SK-N-SH (cell line): ENCODE measurements around the gene C7orf25. TPM values are rescaled to one million over a fixed set of nuclear protein-coding genes. Genes with fewer than 3 reads are reported as not detected.

Experiments used
- CTCF ChIA-PET: fragments of 300-600, 350-600 bp; formaldehyde crosslinking; extraction: SDS; loops from one replicate; lab custom pipeline; 2021; lab: Yijun Ruan, JAX
- POLR2A ChIA-PET: fragments of 350-600 bp; sonication (Branson Sonifier 250); formaldehyde crosslinking; extraction: SDS; loops from one replicate; lab custom pipeline; 2020; ENCODE audit warnings: antibody characterized with exemption, inconsistent platforms; lab: Yijun Ruan, JAX
- DNase-seq: peaks from one replicate; pipeline ENCODE4 v3.0.0; 2012
- H2AFZ ChIP-seq: fragments of 200-600 bp; sonication (generic); 2 replicates; pipeline ENCODE4 v1.8.1; 2016; ENCODE audit warnings: antibody characterized with exemption, mild to moderate bottlenecking, low read depth
- H3F3A ChIP-seq: fragments of 200-600 bp; sonication (generic); replicated peaks from 2 replicates; pipeline ENCODE3; 2016; ENCODE audit warnings: antibody characterized with exemption, mild to moderate bottlenecking; ENCODE audit not compliant: insufficient read depth
- H3K27ac ChIP-seq, 2 experiments: fragments of 200-500 bp in 1 of 2; fragments of 200-600 bp in 1 of 2; sonication (Bioruptor generic) in 1 of 2; sonication (generic), shearing (Covaris generic) in 1 of 2; 2 replicates each; pipeline versions ENCODE4 v1.5.1 to v1.6.1; 2014 to 2016; ENCODE audit warnings: low read depth in 2 of 2, inconsistent platforms in 1 of 2, low read length in 1 of 2, mild to moderate bottlenecking in 1 of 2, mixed read lengths in 1 of 2
- H3K27me3 ChIP-seq: fragments of 200-600 bp; sonication (generic), shearing (Covaris generic); 2 replicates; pipeline ENCODE4 v1.6.1; 2016; ENCODE audit warnings: mixed run types; ENCODE audit not compliant: insufficient read depth
- H3K36me3 ChIP-seq, 2 experiments: fragments of 200-500 bp in 1 of 2; fragments of 200-600 bp in 1 of 2; sonication (Bioruptor generic) in 1 of 2; sonication (generic) in 1 of 2; replicated peaks in 1 of 2; 2 replicates each; pipeline versions ENCODE3 to v1.5.1; 2014 to 2016; ENCODE audit warnings: low read length in 1 of 2, mild to moderate bottlenecking in 1 of 2; ENCODE audit not compliant: insufficient read depth in 2 of 2, control insufficient read depth in 1 of 2
- H3K4me1 ChIP-seq, 2 experiments: fragments of 200-500 bp in 1 of 2; fragments of 200-600 bp in 1 of 2; sonication (Bioruptor generic) in 1 of 2; sonication (generic), shearing (Covaris generic) in 1 of 2; 2 replicates each; pipeline versions ENCODE4 v1.5.1 to v1.6.1; 2014 to 2016; ENCODE audit warnings: low read depth in 1 of 2, low read length in 1 of 2, mixed run types in 1 of 2; ENCODE audit not compliant: insufficient read depth in 2 of 2, control insufficient read depth in 1 of 2
- H3K4me2 ChIP-seq: fragments of 200-600 bp; sonication (generic), shearing (Covaris generic); 2 replicates; pipeline ENCODE4 v1.6.1; 2017; ENCODE audit warnings: mixed run types
- H3K4me3 ChIP-seq, 2 experiments: fragments of 200-500 bp in 1 of 2; fragments of 200-600 bp in 1 of 2; sonication (Bioruptor generic) in 1 of 2; sonication (generic), shearing (Covaris generic) in 1 of 2; 2 replicates each; pipeline versions ENCODE4 v1.5.1 to v1.8.1; 2014 to 2016; ENCODE audit warnings: low read depth in 2 of 2, inconsistent platforms in 1 of 2, low read length in 1 of 2, mild to moderate bottlenecking in 1 of 2, mixed read lengths in 1 of 2, moderate library complexity in 1 of 2
- H3K79me2 ChIP-seq: fragments of 200-600 bp; sonication (generic); 2 replicates; pipeline ENCODE4 v1.8.1; 2017; ENCODE audit warnings: mild to moderate bottlenecking; ENCODE audit not compliant: insufficient read depth
- H3K9ac ChIP-seq: fragments of 200-600 bp; sonication (generic); 2 replicates; pipeline ENCODE4 v1.6.1; 2017; ENCODE audit warnings: mixed run types
- H3K9me2 ChIP-seq: fragments of 200-600 bp; sonication (generic); 2 replicates; pipeline ENCODE4 v1.6.1; 2017; ENCODE audit warnings: mixed run types
- H3K9me3 ChIP-seq: fragments of 200-600 bp; sonication (generic); 2 replicates; pipeline ENCODE4 v1.6.1; 2017; ENCODE audit warnings: mixed run types, mild to moderate bottlenecking, moderate library complexity
- H4K20me1 ChIP-seq: fragments of 200-600 bp; sonication (generic); 2 replicates; pipeline ENCODE4 v1.6.1; 2017; ENCODE audit warnings: mild to moderate bottlenecking, mixed run types; ENCODE audit not compliant: insufficient read depth
- CHD2 ChIP-seq: fragments of 150-350 bp; IDR thresholded peaks from 2 replicates; pipeline ENCODE4 v1.6.1; 2018; ENCODE audit warnings: low read length; ENCODE audit not compliant: partially characterized antibody
- ELF1 ChIP-seq: IDR thresholded peaks from 2 replicates; pipeline ENCODE4 v1.4.0; 2012
- GABPA ChIP-seq: IDR thresholded peaks from 2 replicates; pipeline ENCODE4 v1.4.0; 2012; ENCODE audit warnings: low read depth, mild to moderate bottlenecking
- GATA2 ChIP-seq: sonication (generic); formaldehyde crosslinking; IDR thresholded peaks from 2 replicates; pipeline ENCODE4 v1.5.0; 2020; ENCODE audit warnings: mild to moderate bottlenecking, missing genetic modification reagents
- JUND ChIP-seq: IDR thresholded peaks from 2 replicates; pipeline ENCODE4 v1.4.0; 2012
- RAD21 ChIP-seq: IDR thresholded peaks from 2 replicates; pipeline ENCODE4 v1.6.1; 2012; ENCODE audit warnings: mild to moderate bottlenecking, low read length
- SMC3 ChIP-seq: IDR thresholded peaks from 2 replicates; pipeline ENCODE4 v1.6.1; 2012; ENCODE audit warnings: low read depth, low read length, improper control_type of control experiment
- TEAD4 ChIP-seq: IDR thresholded peaks from 2 replicates; pipeline ENCODE4 v1.4.0; 2012; ENCODE audit warnings: mild to moderate bottlenecking, borderline replicate concordance; ENCODE audit not compliant: insufficient read depth
- WGBS: methylation state at CpG from one replicate; pipeline ENCODE4 v1.1.6; 2017; ENCODE audit warnings: low lambda C conversion rate; 5-methylcytosine and 5-hydroxymethylcytosine counted together
- polyA plus RNA-seq, 3 experiments: library from polyadenylated mRNA; depleted of rRNA; stranded (reverse); fragments of >200 nt; gene quantifications; 2 replicates each; pipeline ENCODE4 v1.2.3, GENCODE V29; 2012
- TF ChIP-seq, protein P1 (sequence below): IDR thresholded peaks from 2 replicates; pipeline ENCODE4; 2012
- TF ChIP-seq, protein P2 (sequence below): IDR thresholded peaks from 2 replicates; pipeline ENCODE4 v1.4.0; 2012; ENCODE audit warnings: low read depth, borderline replicate concordance

The C7orf25 gene
- polyA plus RNA-seq, 1 of the 3 experiments (the other 2 are of a cell fraction): 6.1 TPM

DNA sequence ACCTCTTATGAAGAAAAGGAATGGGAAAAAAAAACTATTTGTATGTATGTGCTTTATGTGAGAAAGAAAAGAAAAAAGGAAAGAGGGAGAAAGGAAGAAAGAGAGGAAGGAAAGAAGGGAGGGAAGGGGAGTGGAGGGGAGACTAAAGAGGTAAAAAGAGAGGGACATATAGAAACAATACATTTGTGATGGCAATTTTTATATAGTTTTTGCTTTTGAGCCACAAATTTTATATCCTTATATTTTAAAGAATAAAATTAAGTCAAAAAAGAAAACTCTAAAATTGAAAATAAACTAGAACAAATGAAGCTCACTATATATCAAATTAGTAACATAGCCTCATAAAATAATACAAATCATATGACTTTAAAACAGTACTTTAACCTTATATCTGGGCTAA lies 11.0 kb downstream of the C7orf25 start:
- CTCF ChIA-PET: interaction anchor here (1.3 to 2.3 kb wide), 2 partner anchors 24 to 960 kb away, joined by 6 to 7 read pairs; no protein-coding TSS in a partner anchor

DNA sequence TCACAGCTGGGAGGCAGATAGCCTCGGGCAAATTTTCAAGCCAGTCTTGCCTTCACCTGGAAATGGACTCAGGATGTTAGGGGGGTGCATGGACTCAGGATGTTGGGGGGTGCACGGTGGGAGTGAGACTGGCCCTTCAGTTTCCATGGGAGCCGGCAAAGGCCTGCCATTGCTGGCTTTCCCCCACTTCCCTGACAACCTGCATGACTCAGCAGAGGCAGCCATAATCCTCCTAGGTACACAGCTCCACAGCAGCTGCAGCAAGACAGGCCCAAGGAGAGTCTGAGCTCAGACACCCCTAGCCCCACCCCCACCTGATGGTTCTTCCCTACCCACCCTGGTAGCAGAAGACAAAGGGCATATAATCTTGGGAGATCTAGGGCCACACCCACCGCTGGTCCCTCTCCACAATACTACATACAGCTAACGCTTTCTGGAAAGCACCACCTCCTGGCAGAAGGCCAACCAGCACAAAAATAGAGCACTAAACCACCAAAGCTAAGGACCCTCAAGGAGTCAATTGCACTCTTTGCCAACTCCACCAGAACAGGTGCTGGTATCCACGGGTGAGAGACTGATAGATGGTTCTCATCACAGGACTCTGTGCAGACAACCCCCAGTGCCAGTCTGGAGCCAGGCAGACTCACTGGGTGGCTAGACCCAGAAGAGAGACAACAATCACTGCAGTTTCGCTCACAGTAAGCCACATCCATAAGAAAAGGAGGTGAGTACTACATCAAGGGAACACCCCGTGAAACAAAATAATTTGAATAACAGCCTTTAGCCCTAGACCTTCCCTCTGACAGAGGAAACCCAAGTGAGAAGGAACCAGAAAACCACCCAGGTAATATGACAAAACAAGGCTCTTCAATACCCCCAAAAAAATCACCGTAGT lies 18.3 kb downstream of the C7orf25 start:
- H3K79me2 ChIP-seq: no peaks in the 10 kb centered on the region
- no peak for DNase-seq
- no peaks in the 10 kb centered on the region for H3F3A ChIP-seq
- no peak overlapping the region for H3K4me2 ChIP-seq
- 79% methylated on average over 9 of the region's 9 CpGs for WGBS
- ChIA-PET CTCF (no interaction called here), POLR2A (no interaction called here)
- H3K27me3 ChIP-seq: no peaks in the 10 kb centered on the region
- no peaks in the 10 kb centered on the region for H4K20me1 ChIP-seq
- H3K36me3 ChIP-seq: no peaks in the 10 kb centered on the region
- H3K9me2 ChIP-seq: no peaks in the 10 kb centered on the region
- H2AFZ ChIP-seq: no peak overlapping the region
- no peak overlapping the region for H3K9ac ChIP-seq
- no peak overlapping the region for H3K27ac ChIP-seq
- peaks cover 0 to 5% of the 10 kb centered on the region in 2 experiments; a peak in 2 of 4 replicates for H3K4me1 ChIP-seq
- no peak overlapping the region for H3K4me3 ChIP-seq
- TF ChIP-seq ELF1 (no peak), CHD2 (no peak), TEAD4 (no peak), RAD21 (no peak)
- TF ChIP-seq, protein P1, sequence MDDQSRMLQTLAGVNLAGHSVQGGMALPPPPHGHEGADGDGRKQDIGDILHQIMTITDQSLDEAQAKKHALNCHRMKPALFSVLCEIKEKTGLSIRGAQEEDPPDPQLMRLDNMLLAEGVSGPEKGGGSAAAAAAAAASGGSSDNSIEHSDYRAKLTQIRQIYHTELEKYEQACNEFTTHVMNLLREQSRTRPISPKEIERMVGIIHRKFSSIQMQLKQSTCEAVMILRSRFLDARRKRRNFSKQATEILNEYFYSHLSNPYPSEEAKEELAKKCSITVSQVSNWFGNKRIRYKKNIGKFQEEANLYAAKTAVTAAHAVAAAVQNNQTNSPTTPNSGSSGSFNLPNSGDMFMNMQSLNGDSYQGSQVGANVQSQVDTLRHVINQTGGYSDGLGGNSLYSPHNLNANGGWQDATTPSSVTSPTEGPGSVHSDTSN: no peak
- H3K9me3 ChIP-seq: no peaks in the 10 kb centered on the region

More for the DNA sequence above, 11.0 kb downstream of the C7orf25 start:
- H3K27me3 ChIP-seq: no peaks in the 10 kb centered on the region
- TF ChIP-seq, protein P2, sequence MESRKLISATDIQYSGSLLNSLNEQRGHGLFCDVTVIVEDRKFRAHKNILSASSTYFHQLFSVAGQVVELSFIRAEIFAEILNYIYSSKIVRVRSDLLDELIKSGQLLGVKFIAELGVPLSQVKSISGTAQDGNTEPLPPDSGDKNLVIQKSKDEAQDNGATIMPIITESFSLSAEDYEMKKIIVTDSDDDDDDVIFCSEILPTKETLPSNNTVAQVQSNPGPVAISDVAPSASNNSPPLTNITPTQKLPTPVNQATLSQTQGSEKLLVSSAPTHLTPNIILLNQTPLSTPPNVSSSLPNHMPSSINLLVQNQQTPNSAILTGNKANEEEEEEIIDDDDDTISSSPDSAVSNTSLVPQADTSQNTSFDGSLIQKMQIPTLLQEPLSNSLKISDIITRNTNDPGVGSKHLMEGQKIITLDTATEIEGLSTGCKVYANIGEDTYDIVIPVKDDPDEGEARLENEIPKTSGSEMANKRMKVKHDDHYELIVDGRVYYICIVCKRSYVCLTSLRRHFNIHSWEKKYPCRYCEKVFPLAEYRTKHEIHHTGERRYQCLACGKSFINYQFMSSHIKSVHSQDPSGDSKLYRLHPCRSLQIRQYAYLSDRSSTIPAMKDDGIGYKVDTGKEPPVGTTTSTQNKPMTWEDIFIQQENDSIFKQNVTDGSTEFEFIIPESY: no peak
- TF ChIP-seq GABPA (no peak), GATA2 (no peak), JUND (no peak), SMC3 (no peak)
- DNase-seq: no peak
- no peak overlapping the region for H3K27ac ChIP-seq
- H2AFZ ChIP-seq: no peak overlapping the region
- no peaks in the 10 kb centered on the region for H3K9me2 ChIP-seq
- no peaks in the 10 kb centered on the region for H3K36me3 ChIP-seq
- H3F3A ChIP-seq: peaks cover 5% of the 10 kb centered on the region
- no peaks in the 10 kb centered on the region for H3K9me3 ChIP-seq
- POLR2A ChIA-PET: no interaction called here
- H3K9ac ChIP-seq: no peak overlapping the region
- no peaks in the 10 kb centered on the region for H3K79me2 ChIP-seq
- H4K20me1 ChIP-seq: no peaks in the 10 kb centered on the region
- H3K4me3 ChIP-seq: no peak overlapping the region
- no peaks in the 10 kb centered on the region for H3K4me1 ChIP-seq
- no peak overlapping the region for H3K4me2 ChIP-seq
